Esophagus squamous epithelium (tissue), 4 donors: ENCODE results near the gene ARID5B.

Experiments
- CTCF ChIP-seq, 6 experiments: fragments of 450-650 bp in 4 of 6; fragments of 200-600 bp in 2 of 6; sonication (generic) in 2 of 6; IDR thresholded peaks; one replicate each; pipeline ENCODE4 v1.5.1; 2016 to 2019; ENCODE audit warnings: antibody characterized with exemption in 6 of 6, mild to moderate bottlenecking in 4 of 6, moderate library complexity in 4 of 6
- POLR2A ChIP-seq, 4 donors: fragments of 450-650 bp; IDR thresholded peaks; one replicate each; pipeline ENCODE4 v1.6.1; 2017; ENCODE audit warnings: antibody characterized with exemption in 4 of 4, mild to moderate bottlenecking in 4 of 4, moderate library complexity in 3 of 4

- no peak for TF ChIP-seq POLR2A (IDR thresholded peaks at IDR 0.05)
- no peak for TF ChIP-seq CTCF (IDR thresholded peaks at IDR 0.05)
These were observed 81.8 kb downstream of the ARID5B start for GRCh38 chr10:61983255-61983654.
